HG03060 (cell line): ENCODE data around the gene POU2AF2.
"Not testable (repeated sequence)": the region's sequence is repeated elsewhere in the genome, so short reads cannot be mapped to it uniquely, and the experiment has no call there.

ENCODE experiments used
- ATAC-seq: cut with Tn5 transposase; IDR thresholded peaks from one replicate; pipeline ENCODE4 v1.9.1; 2021; ENCODE audit warnings: low read depth, moderate number of reproducible peaks; ENCODE audit not compliant: unreplicated experiment

The POU2AF2 gene

DNA sequence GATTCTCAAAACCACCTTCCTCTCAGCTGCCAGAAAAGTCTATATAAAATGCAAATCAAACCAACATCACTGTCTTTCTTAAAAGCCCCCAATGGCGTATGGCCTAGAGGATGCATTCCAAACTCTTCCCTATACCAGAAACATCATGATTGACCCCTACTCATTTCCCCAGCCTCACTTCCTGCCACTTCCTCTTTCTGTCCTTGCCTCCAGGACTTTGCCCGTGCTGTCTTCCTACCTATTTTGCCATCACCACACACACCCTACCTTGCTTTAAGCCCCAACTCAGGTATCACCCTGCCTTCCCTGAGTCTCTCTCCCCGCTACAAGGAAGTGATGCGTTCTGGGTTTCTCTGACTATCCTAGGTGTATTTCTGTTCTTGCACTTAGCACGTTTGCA, 8.1 kb downstream of the POU2AF2 start:
- ATAC-seq, result no peak

DNA sequence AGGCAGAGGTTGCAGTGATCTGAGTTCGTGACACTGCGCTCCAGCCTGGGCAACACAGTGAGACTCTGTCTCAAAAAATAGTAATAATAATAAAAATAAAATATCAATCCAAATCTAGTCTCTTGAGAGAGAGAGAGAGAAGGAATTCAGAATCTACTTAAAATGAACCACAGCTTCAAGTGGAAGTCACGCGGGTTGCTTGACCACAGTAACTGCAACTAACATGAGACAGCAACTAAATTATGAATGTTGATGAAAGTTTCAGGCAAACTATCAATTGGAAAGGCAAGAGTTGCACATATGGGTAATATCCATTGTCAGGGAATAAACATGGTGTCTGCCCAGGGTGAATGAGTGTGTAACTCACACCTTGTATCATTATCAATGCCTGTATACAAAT, 12.5 kb downstream of the POU2AF2 start:
- ATAC-seq, result no peak

DNA sequence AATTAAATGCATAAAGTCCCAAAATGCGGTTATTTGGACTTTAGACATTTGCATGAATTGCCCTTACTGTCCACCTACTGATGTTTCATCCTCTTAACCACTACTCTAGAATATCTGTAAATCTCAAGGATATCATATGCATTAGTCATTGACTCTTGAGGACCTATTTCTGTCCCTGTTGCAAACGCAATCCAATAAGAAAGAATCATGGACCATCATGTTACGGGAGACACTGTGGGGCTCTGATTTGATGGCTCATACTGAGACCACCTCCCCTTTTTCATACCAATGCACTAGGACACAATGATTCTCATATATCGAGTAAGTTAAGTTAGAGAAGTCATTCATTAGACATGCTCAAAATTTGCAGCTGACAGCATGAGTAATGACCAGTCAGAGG, 14.4 kb downstream of the POU2AF2 start:
- no peak for ATAC-seq

DNA sequence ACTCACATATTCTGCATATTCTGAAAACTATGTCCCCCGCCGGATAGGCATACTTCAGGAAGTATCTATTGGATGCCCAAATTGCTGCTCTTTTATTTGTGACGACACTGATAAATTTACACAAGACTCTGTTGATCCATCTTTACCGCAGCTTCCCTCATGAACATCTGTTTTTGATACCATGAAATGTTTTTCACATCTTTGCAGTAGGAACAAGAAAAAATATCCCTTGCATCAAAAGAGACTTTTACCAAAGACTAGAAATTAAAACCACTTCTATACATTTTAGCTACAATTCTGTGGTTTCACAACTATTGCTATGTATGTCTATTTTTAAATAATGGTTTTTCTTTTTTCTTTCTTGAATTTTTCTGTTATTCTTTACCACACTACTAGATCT, 15.3 kb downstream of the POU2AF2 start:
- ATAC-seq, result no peak

DNA sequence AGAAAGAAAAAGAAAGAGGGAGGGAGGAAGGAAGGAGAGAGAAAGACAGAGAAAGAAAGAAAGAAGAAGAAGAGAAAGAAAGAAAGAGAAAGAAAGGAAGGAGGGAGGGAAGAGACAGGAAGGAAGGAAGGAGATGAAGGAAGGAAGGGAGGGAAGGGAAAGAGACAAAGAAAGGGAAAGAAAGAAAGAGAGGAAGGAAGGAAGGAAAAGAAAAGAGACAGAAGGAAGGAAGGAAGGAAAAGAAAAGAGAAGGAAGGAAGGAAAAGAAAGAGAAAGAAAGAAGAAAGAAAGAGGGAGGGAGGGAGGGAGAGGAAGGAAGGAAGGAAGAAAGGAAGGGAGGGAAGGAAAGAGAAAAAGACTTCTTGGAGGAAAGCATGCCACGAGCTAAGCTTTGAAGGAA, 19.1 kb downstream of the POU2AF2 start:
- no peak for ATAC-seq

DNA sequence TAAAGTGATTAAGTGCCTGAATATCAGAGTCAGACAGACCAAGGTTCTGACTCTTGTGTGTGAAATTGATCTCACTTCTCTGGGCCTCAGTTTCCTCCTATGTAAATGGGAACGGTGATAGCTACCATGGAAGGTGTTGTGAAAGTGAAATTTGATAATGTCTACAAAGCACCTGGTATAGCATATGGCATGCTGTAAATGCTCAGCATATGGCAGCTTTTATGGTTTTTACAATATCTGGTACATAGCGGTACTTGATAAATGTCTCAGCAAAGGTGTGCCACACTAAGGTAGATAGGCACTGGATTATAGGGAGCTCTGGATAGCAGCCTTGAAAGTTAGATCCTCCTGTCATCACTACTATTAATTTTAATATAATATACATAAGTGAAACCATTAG, 19.9 kb downstream of the POU2AF2 start:
- no peak for ATAC-seq

DNA sequence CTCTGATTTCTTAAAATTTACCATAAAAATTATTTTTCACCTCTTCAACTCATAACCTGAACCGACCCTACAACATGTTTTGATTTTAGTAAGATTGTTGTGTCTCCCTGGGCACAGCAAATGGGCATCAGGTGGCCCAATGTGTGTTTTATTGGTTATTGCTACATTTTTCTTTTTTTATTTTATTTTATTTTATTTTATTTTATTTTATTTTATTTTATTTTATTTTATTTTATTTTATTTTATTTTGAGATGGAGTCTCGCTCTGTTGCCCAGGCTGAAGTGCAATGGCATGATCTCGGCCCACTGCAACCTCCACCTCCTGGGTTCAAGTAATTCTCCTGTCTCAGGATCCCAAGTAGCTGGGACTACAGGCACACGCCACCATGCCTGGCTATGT, 22.8 kb downstream of the POU2AF2 start:
- not testable (repeated sequence) for ATAC-seq

DNA sequence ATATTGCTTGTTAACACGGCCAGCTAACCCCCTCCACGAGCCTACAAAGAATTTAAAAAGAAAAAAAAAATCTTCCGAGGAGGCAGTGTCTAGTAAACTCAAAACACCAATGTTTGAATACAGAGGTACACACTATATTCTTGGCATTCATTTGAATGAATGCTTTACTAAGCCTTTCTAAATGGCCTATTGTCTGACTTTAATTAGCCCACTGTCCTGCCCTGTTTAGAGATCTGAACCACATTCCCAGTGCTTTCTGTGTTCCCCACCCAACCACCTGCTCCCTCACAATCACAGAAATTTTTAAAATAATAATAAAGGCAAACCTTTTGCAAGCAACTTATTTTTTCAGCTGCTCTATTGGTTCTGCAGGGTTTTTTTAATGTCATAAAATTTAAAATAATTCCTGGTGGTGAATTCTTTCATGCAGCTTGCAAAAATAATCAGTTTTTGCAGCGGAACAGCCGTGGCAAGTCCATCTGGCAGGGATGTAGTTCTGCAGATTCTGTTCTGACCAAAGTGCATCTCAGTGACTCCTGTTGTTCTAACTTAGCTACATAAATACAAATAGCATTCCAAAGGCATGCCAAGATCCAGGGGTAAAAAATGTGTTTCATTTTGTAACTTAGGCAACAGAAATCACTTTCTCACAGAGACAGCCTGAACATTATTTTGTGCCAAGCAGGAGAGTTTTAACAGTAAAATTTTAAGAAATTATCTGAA, 23.8 kb downstream of the POU2AF2 start:
- ATAC-seq, result no peak

DNA sequence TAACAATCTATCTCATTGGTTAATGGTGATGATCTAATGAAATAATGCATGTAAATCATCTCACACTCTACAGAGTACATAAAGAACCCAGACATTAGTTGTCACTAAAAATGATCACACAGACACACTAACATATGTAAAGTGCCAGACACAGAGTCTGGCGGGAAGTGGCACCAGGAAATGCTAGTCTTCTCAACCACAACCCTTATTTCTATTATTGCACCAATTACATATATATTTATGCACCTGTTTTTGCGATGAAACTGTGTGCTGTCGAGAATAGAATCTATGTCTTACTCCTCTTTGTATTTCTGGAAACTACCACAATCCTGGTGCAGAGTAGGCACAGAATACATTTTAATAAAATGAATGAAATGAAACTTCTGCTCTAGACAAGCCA, 26.9 kb downstream of the POU2AF2 start:
- ATAC-seq, result no peak

DNA sequence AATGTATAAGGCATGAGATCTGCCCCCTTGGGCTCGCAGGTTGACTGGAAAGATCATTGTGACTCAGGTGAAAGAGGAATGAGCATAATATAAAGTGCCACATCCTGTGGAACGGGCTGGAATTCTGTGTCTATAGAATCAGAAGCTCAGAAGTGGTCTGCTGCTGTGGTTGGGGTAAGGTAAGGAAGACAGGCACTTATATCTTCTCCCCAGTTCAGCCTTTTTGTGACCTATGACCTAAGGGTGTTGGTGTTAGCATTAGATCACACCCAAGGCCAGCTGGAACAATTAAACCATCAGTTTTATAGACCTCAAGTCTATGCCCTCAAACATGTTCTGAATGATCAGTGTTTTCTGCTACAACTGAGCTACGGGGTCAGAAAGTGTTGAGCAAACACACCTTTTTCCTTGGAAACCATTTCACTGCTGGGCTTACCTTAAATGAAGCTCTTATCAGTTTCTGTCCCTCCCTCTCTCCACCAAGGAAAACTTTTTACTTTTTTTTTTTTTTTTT, 37.1 kb downstream of the POU2AF2 start:
- ATAC-seq, result no peak

DNA sequence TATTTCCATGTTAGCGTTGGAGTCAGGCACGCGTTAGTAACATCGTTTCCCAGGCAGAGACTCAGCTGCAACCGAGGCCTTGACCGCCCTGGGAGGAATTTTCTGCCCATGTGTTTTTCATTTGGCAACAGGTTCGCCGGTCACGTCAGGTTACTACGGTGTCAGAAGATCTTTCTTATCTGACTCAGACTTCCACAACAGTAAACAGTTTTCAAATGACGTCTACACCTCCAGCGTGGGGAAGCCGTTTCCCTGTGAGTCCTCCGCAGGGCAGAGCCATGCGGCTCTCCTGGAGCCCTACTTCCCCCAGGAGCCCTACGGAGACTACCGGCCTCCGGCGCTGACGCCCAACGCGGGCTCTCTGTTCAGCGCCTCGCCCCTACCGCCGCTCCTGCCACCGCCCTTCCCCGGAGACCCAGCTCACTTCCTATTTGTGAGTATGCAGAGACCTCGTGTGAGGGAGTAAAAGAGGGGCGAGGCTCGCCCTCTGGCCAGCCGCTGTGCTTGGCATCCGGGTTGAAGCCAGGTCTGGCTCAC, 38.5 kb downstream of the POU2AF2 start:
- no peak for ATAC-seq

DNA sequence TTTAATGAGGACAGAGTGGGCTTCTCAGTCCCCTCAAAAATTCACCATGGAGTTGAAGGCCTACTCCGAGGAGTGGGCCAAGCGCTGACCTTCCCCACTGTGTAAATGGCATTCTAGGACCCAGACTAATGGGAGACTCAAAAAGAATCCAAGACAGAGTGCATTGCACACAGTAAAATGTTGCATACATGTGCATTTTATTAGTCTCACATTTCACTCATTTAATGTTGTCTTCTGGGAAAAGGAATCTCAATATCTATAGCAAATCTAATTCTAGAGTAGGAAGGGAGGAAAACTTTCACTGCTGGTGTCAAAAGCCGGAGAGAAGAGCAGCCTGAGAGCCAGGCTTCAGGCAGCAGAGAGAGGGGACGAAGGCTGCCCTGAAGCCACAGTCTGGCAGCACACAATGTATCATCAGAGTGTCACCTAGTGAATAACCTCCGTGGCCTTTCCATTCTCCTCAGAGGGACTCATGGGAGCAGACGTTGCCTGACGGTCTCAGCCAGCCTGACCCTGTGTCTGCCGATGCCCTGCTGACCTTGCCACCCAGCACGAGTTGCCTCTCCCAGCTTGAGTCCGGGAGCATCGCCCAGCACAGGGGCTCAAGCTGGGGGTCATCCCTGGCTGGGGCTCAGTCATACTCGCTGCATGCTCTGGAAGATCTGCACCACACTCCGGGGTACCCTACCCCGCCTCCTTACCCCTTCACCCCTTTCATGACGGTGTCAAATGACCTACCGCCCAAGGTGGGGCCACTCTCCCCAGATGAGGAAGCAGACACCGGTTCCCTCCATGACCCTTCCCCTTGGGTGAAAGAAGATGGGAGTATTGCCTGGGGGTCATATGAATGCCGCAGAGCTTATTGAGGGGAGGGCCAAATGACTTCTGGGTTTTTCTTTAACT, 39.9 kb downstream of the POU2AF2 start:
- ATAC-seq, result no peak

DNA sequence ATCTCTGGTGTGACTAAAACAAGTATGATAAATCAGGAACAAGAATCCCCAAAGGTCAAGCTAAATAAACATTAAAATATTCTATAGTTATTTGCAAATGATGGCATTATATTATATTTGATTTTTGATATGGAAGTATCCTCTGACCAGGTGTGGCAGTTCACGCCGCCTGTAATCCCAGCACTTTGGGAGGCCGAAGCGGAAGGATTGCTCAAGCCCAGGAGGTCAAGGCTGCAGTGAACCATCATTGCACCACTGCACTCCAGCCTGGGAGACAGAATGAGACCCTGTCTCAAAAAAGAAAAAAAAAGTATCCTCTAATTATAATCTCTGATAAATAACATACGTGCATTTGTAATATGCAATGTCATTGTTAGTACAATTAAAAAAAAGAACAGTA, 46.2 kb downstream of the POU2AF2 start:
- no peak for ATAC-seq

DNA sequence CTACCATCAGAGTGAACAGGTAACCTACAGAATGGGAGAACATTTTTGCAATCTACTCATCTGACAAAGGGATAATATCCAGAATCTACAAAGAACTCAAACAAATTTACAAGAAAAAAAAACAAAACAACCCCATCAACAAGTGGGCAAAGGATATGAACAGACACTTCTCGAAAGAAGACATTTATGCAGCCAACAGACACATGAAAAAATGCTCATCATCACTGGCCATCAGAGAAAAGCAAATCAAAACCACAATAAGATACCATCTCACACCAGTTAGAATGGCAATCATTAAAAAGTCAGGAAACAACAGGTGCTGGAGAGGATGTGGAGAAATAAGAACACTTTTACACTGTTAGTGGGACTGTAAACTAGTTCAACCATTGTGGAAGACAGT, 46.9 kb downstream of the POU2AF2 start:
- not testable (repeated sequence) for ATAC-seq

DNA sequence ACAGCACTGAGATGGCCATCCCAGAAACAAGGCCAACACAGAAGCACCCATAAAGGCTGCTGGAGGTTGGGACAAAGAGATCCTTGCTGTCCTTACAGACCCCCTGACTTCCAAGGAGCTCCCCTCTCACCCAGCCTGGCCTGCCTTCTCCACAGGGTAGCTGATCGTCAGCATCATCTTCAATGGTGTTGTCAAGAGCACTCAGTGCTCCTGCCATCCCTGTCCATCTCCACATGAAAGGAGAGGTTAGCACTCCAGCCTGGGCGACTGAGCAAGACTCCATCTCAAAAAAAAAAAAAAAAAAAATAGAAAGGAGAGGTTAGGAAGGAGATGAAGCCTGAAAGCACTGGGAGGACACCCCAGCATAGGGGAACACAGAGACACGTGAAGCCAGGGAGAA, 50.7 kb downstream of the POU2AF2 start:
- ATAC-seq, result no peak

DNA sequence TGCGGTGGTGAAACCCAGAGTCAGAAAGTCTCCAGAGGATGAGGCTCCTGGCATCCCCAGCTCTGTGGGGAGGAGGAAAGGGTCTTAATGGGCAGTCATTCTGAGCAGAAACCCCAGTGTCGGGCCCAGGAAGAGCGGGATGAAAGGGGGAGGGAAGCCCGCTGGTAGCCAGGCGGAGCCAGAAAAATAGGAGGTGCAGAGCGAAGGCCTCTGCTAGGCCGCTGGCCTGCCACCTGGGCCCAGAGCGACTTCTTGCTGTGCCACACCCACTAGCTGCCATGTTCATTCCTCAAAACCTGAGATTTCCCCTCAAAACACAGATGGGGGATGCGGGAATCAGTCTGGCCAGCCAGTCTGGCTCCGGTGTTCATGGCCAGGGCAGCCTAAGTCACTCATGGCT, 52.2 kb downstream of the POU2AF2 start:
- ATAC-seq, result no peak

DNA sequence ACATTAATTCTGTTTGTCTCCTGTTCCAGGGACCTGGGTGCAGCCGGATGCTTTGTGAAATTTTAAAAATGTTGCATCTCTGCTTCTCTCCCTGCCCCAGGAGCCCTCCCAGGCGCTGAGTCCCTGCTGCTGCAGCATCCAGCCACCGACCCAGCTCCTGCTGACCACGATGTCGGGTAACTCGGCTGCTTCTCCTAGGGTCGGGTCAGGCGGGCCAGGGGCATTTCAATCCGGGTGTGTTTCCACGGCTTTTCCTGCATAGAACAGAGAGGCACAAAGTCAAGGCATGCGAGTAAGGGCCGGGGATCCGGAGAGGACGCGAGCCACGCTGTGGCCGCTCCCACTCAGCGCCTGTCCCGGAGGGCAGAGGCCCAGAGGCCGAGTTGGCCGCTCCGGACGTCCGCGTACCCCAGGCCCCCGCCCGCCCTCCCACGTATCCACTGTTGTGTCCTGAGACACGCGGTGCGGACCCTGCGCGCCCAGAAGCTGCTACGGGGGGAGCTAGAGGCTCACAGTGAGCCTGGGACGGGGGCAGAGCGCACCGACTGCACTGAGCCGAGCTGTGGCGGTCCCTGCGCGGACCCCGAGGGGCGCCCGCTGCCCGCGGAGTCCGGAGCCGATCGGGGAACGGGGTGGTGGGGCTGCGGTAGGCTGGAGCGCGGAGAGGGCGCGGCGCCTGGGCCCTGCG, 53.0 kb downstream of the POU2AF2 start, which contains the start of gene POU2AF3:
POU2AF3 (plus strand) TSS at position 134 of the 688 bp plus-strand sequence; CDS start at position 170, 36 bp downstream.
- ATAC-seq, result no peak

DNA sequence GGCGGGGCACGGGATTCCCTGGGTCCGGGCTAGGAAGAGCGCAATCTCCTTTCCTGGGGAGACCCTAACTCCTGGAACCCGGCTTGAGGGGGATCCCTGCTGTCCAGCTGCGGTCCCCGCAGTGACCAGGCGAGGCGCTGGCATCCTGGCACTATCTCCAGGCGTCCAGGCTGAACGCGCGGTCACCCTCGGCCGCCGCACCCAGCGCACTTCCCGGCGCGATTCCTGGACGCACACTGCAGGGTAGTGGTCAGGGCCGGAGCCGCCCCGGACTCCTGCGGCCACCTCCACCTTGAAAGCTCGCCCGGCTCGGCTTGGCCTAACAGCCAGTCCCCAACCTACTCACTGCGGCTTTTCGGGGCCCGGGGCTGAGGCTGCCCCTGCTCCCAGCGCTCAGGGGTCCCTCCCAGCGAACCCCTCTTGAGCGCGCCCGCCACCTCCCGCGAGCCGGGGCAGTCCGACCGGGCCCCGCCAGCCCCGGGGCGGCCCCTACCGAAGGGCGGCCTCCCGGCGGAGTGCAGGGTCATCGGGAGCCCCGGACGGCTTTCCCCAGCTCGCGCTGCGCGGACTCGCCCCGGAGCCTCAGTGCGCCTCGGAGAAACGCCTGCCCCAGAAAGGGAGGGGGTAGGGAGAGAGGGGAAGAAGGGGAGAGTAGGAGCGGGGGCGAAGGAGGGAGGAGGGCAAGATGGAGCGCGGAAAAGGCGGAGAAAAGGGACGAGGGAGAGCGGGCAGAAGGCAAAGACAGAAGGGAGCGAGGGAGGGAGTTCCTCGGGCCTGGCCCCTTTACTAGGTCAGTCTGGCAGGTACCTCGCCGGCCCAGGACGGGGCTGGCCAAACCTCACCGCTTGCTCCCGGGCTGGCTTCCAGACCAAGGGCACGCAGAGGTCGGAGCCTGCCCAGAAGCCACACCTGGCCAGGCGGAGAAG, 53.8 kb downstream of the POU2AF2 start:
- no peak for ATAC-seq

DNA sequence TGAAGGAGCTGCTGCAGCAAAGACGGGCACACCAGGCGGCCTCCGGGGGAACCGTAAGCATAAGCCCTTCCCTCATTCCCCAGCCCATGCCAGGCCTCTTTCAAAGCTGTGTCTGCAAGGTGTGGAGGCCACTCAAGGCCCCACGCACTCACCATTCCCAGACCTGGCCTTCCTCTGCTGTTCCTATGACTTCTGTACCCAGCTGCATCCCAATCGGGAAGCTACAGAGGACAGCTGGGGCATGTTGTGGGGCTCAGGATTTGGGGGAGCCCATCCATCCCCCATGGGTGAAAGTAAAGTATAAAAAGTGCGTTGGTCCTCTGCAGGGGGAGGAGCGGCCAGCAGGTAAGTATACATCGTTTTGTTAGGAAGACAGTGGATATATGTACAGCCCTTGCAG, 55.0 kb downstream of the POU2AF2 start:
- no peak for ATAC-seq
